Measurements from ENCODE around the gene PLA2G15.

DNA sequence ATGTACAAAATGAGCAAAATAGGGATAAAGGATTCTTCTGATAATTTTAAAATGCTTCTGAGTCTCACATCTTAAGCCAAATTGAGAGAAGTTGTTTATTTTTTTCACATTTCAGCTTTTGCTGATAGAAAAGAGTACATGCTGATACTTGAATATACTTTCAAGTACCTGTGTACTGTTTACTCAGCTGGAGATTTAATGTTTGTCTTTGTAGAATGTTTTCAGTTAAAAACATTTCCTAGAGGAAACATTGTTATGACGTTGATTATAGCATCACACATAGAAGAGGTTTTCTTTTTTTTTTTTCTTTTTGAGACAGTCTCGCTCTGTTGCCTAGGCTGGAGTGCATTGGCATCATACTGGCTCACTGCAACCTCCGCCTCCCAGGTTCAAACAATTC is 28.9 kb upstream of the PLA2G15 start:
- TF ChIP-seq CTCF (IDR thresholded peaks at IDR 0.05) (no peak), POLR2A (IDR thresholded peaks at IDR 0.05) (no peak)
